NCI-H69 (cell line): ENCODE data around the gene LARP6.
"Not testable (repeated sequence)": the region's sequence is repeated elsewhere in the genome, so short reads cannot be mapped to it uniquely, and the experiment has no call there.

Source experiments
- DNase-seq: peaks from one replicate; lab custom pipeline; 2025; lab: John Stamatoyannopoulos, UW

LARP6 gene

DNA sequence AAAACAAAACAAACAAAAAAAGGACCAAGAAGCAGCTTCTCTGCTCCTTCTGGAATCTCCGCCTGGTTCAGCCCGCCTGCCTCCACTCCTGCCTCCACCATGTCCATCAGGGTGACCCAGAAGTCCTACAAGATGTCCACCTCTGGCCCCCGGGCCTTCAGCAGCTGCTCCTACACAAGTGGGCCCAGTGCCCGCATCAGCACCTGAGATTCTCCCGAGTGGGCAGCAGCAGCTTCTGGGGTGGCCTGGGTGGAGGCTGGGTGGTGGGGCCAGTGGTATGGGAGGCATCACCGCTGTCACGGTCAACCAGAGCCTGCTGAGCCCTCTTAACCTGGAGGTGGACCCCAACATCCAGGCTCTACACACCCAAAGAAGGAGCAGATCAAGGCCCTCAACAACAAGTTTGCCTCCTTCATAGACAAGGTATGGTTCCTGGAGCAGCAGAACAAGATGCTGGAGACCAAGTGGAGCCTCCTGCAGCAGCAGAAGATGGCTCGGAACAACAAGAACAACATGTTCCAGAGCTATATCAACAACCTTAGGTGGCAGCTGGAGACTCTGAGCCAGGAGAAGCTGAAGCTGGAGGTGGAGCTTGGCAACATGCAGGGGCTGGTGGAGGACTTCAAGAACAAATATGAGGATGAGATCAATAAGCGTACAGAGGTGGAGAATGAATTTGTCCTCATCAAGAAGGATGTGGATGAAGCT, 4.8 kb upstream of the LARP6 start:
- not testable (repeated sequence) for DNase-seq

DNA sequence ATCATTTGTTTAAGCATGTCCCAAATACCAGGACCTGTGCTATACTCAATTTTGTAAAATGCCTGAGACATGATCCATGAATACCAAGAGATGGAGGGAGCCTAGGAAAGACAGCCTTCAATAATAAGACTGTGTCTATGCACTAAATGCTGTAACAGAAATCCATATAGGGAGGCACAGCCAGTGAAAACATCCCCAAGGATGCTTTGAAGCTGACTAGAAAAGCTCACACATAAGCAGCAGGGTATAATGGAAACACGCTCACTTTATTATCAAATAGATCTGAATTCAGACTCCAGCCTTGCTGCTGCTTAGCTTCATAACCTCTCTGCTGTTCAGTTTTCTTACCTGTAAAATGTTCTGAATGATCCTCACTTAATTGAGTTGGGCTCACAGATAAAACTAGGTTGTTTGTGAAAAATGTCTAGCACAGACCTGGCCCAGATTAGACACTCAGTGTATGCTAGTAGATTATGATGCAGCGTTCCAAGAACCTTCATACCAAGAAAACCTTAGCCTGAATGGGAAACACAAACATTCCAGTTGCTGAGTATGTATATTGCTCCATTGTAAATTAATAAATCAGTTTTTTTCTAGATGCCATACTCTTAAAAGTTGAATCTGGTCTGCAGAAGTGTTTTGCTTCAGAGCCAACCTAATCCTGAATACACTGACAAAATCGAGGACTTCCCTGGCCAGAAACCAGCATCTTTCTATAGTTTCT, 3.8 kb upstream of the LARP6 start:
- no peak for DNase-seq

- peak; percentile 3 for DNase-seq
Measured at GRCh38 chr15:70856884-70857561, 3.1 kb upstream of the LARP6 start.

- DNase-seq, result no peak
Measured at GRCh38 chr15:70856177-70856883, 2.4 kb upstream of the LARP6 start.

- peak; percentile 0 for DNase-seq
Measured at GRCh38 chr15:70855764-70856163, 1.8 kb upstream of the LARP6 start.

- no peak for DNase-seq
Measured at GRCh38 chr15:70854666-70854976, 664 bp upstream of the LARP6 start.

DNA sequence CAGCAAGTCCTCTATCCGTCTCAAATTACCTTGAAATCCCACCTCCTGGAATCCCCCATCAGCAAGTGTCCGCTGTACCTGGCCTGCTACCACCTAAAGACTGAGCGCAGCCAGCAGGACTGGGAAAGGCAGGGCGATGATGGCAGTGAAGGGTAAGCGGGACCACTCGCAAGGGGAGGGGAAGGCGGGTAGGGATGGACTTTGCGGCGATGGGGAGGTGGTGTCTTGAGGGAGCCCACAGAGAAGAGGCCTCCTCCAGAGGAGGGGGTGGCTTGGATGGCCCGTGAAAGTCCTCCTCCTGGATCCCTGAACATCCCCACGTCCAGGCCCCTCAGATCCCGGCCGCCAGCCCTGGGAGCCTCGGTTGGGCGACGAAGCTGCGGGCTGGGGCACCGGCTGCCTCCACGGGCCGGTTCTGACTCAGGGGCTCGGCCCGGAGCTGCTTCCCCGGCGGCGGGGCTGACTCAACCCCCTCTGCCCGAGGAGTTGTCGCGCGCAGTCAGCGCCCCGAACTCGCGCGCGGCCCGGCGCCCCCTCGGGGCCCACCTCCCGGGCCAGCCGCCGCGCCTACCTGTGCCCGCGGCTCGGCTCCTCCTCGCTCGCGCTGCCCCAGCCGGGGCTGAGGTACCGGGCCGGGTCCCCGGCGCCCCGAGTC, 512 bp downstream of the LARP6 start:
- peak; percentile 7 for DNase-seq

DNA sequence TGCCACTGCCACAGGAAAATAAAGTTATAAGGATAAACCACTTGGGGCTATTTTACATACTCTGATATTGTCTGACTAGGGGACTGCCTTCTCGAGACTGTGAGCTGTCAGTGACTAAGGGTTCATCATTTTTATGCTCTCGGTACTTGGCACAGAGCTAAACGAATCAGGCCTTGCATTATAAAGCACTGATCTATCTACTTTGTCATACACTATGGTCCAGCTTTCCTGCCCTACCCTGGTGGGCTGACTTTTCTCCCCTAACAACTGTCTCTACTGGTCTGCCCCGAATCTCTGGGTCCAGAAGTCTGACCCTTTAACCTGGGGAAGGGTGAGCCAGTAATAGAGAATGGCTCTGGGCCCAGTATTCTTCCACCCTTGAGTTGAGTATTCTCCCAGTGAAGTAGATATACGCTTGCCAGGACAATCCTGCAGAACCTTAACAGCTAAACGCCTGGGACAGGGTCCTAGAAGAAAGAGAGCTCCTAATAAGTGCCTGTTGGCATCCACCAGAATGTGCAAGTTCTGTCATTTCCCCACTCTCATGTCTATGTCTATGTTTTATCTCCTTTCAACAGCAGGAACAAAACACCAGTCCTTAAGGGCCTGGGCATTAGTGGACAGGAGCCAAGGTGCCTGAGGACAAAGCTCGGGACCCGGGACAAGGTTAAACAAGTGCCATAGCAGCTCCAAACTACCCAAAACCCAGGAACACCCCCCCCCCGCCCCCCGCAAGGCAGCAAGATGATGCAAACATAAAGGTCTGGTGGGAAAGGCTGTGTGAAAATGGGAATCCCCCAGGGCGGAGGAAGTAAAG, 1.2 kb downstream of the LARP6 start:
- DNase-seq, result no peak

GRCh38 chr15:70851889-70852288, 2.1 kb downstream of the LARP6 start:
- no peak for DNase-seq

DNA sequence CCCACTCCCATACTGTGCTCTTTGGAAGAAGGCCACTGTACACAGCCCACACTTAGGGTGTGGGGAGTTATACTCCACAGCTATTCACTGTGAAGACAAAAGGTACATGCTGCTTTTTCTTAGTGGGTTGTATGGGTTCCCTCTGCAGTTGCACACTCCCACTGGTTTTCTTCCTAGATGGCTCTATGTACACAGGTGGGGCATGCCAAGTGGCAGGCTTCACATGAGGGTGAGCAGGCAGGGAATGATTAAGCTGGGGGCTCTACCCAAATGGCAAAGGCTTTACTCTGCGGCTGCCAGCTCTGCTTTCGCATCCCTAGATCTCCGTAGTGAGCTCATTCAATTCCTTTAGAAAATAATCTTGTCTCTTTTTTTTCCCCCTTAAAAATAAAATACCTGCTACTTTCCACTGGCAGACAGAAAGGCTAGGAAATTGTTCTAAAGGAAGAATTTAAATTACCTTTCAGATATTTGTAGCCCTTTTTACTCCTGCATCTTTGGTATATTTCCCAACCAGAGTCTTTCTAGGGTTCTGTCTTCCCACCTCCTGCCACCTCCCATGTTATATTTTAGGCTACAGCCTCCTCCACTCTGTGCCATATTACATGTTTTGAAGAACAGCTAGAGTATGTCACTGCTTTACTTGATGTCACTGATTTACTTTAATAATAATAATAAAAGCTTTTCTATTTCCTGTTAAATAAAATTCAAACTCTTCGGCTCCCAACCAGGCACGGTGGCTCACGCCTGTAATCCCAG, 8.2 kb downstream of the LARP6 start:
- DNase-seq, result peak; percentile 5

GRCh38 chr15:70837476-70837875, 16.5 kb downstream of the LARP6 start:
- DNase-seq, result no peak

DNA sequence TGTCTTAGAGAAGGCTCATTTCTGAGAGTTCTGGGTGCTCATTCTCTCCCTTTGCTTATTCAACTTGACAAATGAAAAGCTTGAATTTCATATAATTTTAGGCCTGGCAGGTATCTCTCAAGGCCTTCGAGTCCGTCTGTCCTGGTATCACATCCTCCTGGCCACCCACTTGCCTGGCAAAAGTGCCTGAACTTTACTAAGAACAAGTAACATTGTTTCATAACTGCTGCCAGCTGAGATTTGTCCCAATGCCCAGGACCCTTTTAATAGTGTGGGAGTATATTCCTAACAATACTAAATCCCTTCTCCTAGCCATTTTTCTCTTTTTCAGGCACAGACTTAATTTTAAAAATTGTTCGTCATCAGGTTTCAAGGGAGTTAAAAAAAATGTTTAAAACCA, 18.1 kb downstream of the LARP6 start:
- DNase-seq, result no peak

DNA sequence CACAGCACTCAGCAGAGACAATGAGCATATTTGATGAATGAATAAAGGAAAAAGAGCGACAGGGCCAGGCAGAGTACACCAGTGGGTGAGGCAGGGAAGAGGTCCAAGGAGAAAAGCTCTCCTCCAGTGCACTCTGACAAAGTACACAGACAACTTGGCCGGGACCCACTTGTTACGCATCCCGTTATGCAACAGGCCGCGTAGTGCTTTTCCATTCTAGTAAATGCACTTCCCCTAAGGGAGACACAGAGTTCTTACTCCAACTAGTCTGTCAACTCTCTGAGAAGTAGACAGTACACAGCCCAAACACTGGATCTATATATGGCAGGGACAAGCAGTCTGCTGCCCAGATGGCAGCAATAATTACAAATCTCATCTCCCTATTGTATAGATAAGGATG, 18.5 kb downstream of the LARP6 start:
- DNase-seq, result no peak

DNA sequence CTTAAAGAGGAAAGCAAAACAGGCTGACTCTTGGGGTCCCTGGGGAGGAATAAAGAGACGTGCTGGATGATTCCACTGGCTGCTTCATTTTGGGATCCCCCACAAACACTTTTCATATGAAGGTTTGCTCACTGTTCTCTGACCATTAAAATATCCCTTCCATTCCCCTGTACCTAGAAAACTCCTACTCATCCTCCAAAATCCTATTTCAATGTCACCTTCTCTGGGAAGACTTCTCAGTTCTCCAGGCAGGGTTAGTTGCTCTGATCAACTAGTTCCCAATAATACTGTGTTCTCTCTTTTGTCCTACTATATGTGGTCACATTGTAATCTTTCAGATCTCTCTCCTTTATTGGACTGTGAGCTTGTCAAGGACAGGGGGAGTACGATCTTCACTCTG, 19.0 kb downstream of the LARP6 start:
- no peak for DNase-seq

- DNase-seq, result peak; percentile 75
Measured at GRCh38 chr15:70833861-70834765, 19.8 kb downstream of the LARP6 start.

GRCh38 chr15:70833422-70833821, 20.5 kb downstream of the LARP6 start:
- no peak for DNase-seq

- no peak for DNase-seq
Measured at GRCh38 chr15:70832176-70832575, 21.8 kb downstream of the LARP6 start.

DNA sequence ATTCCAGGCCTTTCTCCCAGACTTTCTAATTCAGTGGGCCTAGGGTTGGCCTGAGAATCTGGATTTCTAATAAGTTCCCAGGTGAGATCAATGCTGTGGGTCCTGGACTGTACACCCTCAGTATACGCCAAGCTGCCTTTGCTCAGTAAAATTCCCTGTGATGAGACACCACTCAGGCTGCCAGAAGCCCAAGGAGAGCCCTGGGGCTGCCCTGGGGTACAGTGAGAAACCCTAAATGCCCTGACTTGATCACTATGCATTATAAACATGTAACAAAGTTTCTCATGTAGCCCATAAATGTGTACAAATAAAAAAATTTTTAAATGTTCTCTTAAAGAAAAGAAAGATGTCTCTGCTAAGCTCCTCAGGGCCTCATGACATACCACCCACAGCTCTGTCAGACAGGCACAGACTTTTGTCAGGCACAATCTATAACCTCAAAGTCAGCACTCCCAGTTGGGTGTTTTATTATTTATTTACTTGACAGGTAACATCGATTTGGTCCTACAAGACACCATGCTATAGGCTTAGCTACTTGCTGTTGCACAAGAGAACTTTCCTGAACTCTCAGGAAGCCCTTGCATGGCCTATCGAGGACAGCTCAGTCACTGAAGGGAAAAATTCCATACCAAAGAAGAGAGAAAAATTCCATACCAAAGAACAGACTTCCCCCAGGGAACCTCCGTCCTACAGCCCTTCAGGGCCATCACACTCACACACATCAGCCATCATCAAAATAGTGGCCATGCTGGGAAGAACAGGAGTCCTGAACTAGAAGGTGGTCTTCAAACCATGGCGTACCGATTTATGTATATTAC, 22.7 kb downstream of the LARP6 start:
- DNase-seq, result no peak

GRCh38 chr15:70830615-70831014, 23.3 kb downstream of the LARP6 start:
- DNase-seq, result no peak
